ENCODE measurements around the gene ME2. TPM values are rescaled to one million over a fixed set of nuclear protein-coding genes. Genes with fewer than 3 reads are reported as not detected.

ME2 gene
- total RNA-seq, 1 donor from 2014 or later, result 40.5 TPM

- H3K9me3 ChIP-seq, result no peaks in the 10 kb centered on the region
- no peak overlapping the region for H3K4me3 ChIP-seq
- no peaks in the 10 kb centered on the region for H3K4me1 ChIP-seq
- intact Hi-C loops (cut with DNase I), result no loop called here
- no peak overlapping the region for H3K27ac ChIP-seq
- DNase-seq, result no peak
- TF ChIP-seq, protein P1, sequence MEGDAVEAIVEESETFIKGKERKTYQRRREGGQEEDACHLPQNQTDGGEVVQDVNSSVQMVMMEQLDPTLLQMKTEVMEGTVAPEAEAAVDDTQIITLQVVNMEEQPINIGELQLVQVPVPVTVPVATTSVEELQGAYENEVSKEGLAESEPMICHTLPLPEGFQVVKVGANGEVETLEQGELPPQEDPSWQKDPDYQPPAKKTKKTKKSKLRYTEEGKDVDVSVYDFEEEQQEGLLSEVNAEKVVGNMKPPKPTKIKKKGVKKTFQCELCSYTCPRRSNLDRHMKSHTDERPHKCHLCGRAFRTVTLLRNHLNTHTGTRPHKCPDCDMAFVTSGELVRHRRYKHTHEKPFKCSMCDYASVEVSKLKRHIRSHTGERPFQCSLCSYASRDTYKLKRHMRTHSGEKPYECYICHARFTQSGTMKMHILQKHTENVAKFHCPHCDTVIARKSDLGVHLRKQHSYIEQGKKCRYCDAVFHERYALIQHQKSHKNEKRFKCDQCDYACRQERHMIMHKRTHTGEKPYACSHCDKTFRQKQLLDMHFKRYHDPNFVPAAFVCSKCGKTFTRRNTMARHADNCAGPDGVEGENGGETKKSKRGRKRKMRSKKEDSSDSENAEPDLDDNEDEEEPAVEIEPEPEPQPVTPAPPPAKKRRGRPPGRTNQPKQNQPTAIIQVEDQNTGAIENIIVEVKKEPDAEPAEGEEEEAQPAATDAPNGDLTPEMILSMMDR (IDR thresholded peaks at IDR 0.05), result no peak
- ATAC-seq, result no peak
- no peaks in the 10 kb centered on the region for H3K27me3 ChIP-seq
- no peaks in the 10 kb centered on the region for H3K36me3 ChIP-seq
Measured at GRCh38 chr18:50955253-50955652, 76.3 kb downstream of the ME2 start.

DNA sequence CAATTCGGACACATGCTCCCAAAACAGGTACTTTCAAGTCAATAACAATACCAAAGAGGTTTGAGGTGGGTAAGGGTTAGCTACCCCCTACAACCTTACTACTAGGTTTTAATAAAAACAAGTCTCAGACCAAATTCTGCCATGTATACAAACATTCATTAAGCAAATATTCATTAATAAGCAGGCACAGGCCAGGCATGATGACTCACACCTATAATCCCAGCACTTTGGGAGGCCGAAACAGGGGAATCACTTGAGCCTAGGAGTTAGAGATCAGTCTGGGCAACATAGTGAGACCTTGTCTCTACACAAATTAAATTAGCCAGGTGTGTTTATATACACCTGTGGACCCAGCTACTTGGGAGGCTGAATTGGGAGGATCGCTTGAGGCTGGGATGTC, 77.2 kb downstream of the ME2 start:
- intact Hi-C loops (cut with DNase I), result no loop called here
- ATAC-seq, result no peak

DNA sequence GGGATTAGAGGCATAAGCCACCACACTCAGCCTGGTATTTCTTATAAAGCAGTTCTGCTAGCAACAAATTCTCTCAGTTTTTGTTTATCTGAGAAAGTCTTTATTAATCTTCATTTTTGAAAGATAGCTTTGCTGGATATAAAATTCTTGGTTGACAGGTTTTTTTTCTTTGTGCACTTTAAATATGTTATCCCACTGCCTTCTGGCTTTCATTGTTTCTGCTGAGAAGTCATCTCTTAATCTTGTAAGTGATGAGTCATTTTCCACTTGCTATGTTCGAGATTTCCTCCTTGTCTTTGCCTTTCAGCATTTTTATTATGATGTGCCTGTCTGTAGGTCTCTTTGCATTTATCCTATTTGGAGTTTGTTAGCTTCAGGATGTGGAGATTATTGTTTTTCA, 83.1 kb downstream of the ME2 start:
- no peaks in the 10 kb centered on the region for H3K36me3 ChIP-seq
- DNase-seq, result no peak
- peaks cover 22% of the 10 kb centered on the region for H3K9me3 ChIP-seq
- H3K27me3 ChIP-seq, result no peaks in the 10 kb centered on the region
- ATAC-seq, result no peak
- intact Hi-C loops (cut with DNase I), result no loop called here
- no peak overlapping the region for H3K27ac ChIP-seq
- H3K4me3 ChIP-seq, result no peak overlapping the region
- H3K4me1 ChIP-seq, result no peaks in the 10 kb centered on the region
- TF ChIP-seq, protein P1 (IDR thresholded peaks at IDR 0.05), result no peak

More for the DNA sequence above, 77.2 kb downstream of the ME2 start:
- Histone ChIP-seq H3K36me3 (no peaks in the 10 kb centered on the region), H3K9me3 (peaks cover 4% of the 10 kb centered on the region), H3K4me3 (no peak overlapping the region), H3K4me1 (no peaks in the 10 kb centered on the region), H3K27me3 (no peaks in the 10 kb centered on the region), H3K27ac (no peak overlapping the region)
- TF ChIP-seq, protein P1 (IDR thresholded peaks at IDR 0.05), result no peak
- DNase-seq, result no peak

- ATAC-seq (peak; percentile 99), DNase-seq (peak; percentile 91)
- H3K36me3 ChIP-seq, result no peaks in the 10 kb centered on the region
- intact Hi-C loops (cut with DNase I), result no loop called here
- H3K27me3 ChIP-seq, result no peaks in the 10 kb centered on the region
- H3K9me3 ChIP-seq, result no peaks in the 10 kb centered on the region
- peak within 1 kb of the TSS; percentile 99 for H3K27ac ChIP-seq
- TF ChIP-seq, protein P1 (IDR thresholded peaks at IDR 0.05), result no peak
- H3K4me1 ChIP-seq, result peaks cover 15% of the 10 kb centered on the region
- peak within 1 kb of the TSS; percentile 87 for H3K4me3 ChIP-seq
Measured at GRCh38 chr18:50967714-50968661, 89.1 kb downstream of the ME2 start, which contains the start of gene ELAC1. ELAC1 (plus strand) TSS chr18:50968040; CDS start chr18:50974405, 6,365 bp downstream.

GRCh38 chr18:50969448-50969847, 90.5 kb downstream of the ME2 start:
- Histone ChIP-seq H3K27me3 (no peaks in the 10 kb centered on the region), H3K27ac (no peak overlapping the region), H3K4me3 (no peak overlapping the region), H3K36me3 (peaks cover 1% of the 10 kb centered on the region), H3K4me1 (peaks cover 15% of the 10 kb centered on the region), H3K9me3 (no peaks in the 10 kb centered on the region)
- TF ChIP-seq, protein P1 (IDR thresholded peaks at IDR 0.05), result no peak
- intact Hi-C loops (cut with DNase I), result no loop called here
- ATAC-seq (no peak), DNase-seq (no peak)
